ENCODE results near the gene ZNF526. TPM values are rescaled to one million over a fixed set of nuclear protein-coding genes. Genes with fewer than 3 reads are reported as not detected.

Gene ZNF526
- total and polyA plus RNA-seq, 4 donors: 1.7 to 8.8 (median 3.8) TPM

DNA sequence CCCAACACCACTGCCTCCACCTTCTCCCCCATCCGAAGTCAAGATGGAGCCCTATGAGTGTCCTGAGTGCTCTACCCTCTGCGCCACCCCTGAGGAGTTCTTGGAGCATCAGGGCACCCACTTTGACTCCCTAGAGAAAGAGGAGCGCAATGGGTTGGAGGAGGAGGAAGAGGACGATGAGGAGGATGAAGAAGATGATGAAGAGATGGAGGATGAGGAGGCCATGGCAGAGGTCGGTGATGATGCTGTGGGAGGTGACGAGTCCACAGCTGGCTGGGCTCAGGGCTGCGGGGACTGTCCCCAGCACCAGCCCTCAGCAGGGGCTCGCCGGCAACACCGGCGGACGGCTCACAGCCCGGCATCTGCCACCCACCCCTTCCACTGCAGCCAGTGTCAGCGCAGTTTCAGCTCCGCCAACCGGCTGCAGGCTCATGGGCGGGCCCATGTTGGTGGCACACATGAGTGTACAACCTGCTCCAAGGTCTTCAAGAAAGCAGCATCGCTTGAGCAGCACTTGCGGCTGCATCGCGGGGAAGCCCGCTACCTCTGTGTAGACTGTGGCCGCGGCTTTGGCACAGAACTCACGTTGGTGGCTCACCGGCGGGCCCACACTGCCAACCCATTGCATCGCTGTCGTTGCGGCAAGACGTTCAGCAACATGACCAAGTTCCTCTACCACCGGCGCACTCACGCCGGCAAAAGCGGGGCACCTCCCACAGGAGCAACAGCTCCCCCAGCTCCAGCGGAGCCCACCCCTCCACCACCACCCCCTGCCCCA lies 5.0 kb downstream of the ZNF526 start:
- no peak overlapping the region for H3K27ac ChIP-seq (ENCODE audit: low read depth in 1 of 2, low read length in 2 of 2)
- no peak for DNase-seq (ENCODE audit: low spot score)
- peaks cover 4 to 10% (median 9%) of the 10 kb centered on the region in 4 donors for H3K4me1 ChIP-seq (ENCODE audit: control insufficient read depth in 4 of 4, insufficient read depth in 4 of 4, low read length in 3 of 4)
- no peaks in the 10 kb centered on the region for H3K27me3 ChIP-seq (ENCODE audit: control insufficient read depth in 4 of 4, insufficient read depth in 4 of 4, low read length in 3 of 4)
- WGBS: 96% methylated on average over 37 of the region's 37 CpGs
- no peak overlapping the region for H3K9ac ChIP-seq (ENCODE audit: low read depth in 1 of 2, low read length in 2 of 2)
- TF ChIP-seq HNF4G (IDR thresholded peaks at IDR 0.05): no peak
- TF ChIP-seq FOXA1 (IDR thresholded peaks at IDR 0.05): no peak
- TF ChIP-seq NR2F2 (IDR thresholded peaks at IDR 0.05): no peak
- no peak for TF ChIP-seq RXRA (IDR thresholded peaks at IDR 0.05)
- no peak for TF ChIP-seq EGR1 (IDR thresholded peaks at IDR 0.05; ENCODE audit: low read depth in 2 of 2)
- TF ChIP-seq, protein P1, sequence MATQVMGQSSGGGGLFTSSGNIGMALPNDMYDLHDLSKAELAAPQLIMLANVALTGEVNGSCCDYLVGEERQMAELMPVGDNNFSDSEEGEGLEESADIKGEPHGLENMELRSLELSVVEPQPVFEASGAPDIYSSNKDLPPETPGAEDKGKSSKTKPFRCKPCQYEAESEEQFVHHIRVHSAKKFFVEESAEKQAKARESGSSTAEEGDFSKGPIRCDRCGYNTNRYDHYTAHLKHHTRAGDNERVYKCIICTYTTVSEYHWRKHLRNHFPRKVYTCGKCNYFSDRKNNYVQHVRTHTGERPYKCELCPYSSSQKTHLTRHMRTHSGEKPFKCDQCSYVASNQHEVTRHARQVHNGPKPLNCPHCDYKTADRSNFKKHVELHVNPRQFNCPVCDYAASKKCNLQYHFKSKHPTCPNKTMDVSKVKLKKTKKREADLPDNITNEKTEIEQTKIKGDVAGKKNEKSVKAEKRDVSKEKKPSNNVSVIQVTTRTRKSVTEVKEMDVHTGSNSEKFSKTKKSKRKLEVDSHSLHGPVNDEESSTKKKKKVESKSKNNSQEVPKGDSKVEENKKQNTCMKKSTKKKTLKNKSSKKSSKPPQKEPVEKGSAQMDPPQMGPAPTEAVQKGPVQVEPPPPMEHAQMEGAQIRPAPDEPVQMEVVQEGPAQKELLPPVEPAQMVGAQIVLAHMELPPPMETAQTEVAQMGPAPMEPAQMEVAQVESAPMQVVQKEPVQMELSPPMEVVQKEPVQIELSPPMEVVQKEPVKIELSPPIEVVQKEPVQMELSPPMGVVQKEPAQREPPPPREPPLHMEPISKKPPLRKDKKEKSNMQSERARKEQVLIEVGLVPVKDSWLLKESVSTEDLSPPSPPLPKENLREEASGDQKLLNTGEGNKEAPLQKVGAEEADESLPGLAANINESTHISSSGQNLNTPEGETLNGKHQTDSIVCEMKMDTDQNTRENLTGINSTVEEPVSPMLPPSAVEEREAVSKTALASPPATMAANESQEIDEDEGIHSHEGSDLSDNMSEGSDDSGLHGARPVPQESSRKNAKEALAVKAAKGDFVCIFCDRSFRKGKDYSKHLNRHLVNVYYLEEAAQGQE (IDR thresholded peaks at IDR 0.05): no peak
- TF ChIP-seq, protein P2, sequence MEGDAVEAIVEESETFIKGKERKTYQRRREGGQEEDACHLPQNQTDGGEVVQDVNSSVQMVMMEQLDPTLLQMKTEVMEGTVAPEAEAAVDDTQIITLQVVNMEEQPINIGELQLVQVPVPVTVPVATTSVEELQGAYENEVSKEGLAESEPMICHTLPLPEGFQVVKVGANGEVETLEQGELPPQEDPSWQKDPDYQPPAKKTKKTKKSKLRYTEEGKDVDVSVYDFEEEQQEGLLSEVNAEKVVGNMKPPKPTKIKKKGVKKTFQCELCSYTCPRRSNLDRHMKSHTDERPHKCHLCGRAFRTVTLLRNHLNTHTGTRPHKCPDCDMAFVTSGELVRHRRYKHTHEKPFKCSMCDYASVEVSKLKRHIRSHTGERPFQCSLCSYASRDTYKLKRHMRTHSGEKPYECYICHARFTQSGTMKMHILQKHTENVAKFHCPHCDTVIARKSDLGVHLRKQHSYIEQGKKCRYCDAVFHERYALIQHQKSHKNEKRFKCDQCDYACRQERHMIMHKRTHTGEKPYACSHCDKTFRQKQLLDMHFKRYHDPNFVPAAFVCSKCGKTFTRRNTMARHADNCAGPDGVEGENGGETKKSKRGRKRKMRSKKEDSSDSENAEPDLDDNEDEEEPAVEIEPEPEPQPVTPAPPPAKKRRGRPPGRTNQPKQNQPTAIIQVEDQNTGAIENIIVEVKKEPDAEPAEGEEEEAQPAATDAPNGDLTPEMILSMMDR (IDR thresholded peaks at IDR 0.05; ENCODE audit: low read depth, low read length, missing input control): no peak
- TF ChIP-seq HNF4A (conservative IDR thresholded peaks at IDR 0.05): no peak
- no peak for TF ChIP-seq RAD21 (IDR thresholded peaks at IDR 0.05)
- no peak for TF ChIP-seq GABPA (IDR thresholded peaks at IDR 0.05 in 1 of 2, conservative IDR thresholded peaks at IDR 0.05 in 1 of 2)
- TF ChIP-seq, protein P3, sequence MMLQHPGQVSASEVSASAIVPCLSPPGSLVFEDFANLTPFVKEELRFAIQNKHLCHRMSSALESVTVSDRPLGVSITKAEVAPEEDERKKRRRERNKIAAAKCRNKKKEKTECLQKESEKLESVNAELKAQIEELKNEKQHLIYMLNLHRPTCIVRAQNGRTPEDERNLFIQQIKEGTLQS (IDR thresholded peaks at IDR 0.05): no peak
- TF ChIP-seq, protein P4, sequence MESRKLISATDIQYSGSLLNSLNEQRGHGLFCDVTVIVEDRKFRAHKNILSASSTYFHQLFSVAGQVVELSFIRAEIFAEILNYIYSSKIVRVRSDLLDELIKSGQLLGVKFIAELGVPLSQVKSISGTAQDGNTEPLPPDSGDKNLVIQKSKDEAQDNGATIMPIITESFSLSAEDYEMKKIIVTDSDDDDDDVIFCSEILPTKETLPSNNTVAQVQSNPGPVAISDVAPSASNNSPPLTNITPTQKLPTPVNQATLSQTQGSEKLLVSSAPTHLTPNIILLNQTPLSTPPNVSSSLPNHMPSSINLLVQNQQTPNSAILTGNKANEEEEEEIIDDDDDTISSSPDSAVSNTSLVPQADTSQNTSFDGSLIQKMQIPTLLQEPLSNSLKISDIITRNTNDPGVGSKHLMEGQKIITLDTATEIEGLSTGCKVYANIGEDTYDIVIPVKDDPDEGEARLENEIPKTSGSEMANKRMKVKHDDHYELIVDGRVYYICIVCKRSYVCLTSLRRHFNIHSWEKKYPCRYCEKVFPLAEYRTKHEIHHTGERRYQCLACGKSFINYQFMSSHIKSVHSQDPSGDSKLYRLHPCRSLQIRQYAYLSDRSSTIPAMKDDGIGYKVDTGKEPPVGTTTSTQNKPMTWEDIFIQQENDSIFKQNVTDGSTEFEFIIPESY (IDR thresholded peaks at IDR 0.05): no peak
- no peak for TF ChIP-seq YY1 (IDR thresholded peaks at IDR 0.05)
- TF ChIP-seq, protein P5, sequence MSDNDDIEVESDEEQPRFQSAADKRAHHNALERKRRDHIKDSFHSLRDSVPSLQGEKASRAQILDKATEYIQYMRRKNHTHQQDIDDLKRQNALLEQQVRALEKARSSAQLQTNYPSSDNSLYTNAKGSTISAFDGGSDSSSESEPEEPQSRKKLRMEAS (IDR thresholded peaks at IDR 0.05): no peak
- H3K4me3 ChIP-seq (ENCODE audit: low read depth in 1 of 3, low read length in 3 of 3): no peak overlapping the region
- H3K36me3 ChIP-seq (ENCODE audit: control insufficient read depth in 4 of 4, insufficient read depth in 3 of 4, low read depth in 1 of 4, low read length in 3 of 4): peaks cover 2 to 40% (median 24%) of the 10 kb centered on the region in 4 donors
- no peaks in the 10 kb centered on the region for H3K9me3 ChIP-seq (ENCODE audit: control insufficient read depth in 4 of 4, low read length in 3 of 4)
